ENCODE data around the gene VWA3B. TPM values are rescaled to one million over a fixed set of nuclear protein-coding genes. Genes with fewer than 3 reads are reported as not detected.

Gene VWA3B
- total RNA-seq, 2 donors from 2014 or later: 0.78 TPM; not detected in 1

GRCh38 chr2:98165516-98166071 is 78.6 kb downstream of the VWA3B start:
- no peaks in the 10 kb centered on the region for H3K27me3 ChIP-seq
- H3K36me3 ChIP-seq (replicated peaks in 1 of 2; ENCODE audit: insufficient read depth in 1 of 2, low read depth in 2 of 2): no peaks in the 10 kb centered on the region
- 80 to 84% methylated on average over 5 of the region's 5 CpGs for WGBS, 2 donors
- no peaks in the 10 kb centered on the region for H3K9me3 ChIP-seq
- no peaks in the 10 kb centered on the region for H3K4me1 ChIP-seq
- DNase-seq: no peak
- TF ChIP-seq, protein P1, sequence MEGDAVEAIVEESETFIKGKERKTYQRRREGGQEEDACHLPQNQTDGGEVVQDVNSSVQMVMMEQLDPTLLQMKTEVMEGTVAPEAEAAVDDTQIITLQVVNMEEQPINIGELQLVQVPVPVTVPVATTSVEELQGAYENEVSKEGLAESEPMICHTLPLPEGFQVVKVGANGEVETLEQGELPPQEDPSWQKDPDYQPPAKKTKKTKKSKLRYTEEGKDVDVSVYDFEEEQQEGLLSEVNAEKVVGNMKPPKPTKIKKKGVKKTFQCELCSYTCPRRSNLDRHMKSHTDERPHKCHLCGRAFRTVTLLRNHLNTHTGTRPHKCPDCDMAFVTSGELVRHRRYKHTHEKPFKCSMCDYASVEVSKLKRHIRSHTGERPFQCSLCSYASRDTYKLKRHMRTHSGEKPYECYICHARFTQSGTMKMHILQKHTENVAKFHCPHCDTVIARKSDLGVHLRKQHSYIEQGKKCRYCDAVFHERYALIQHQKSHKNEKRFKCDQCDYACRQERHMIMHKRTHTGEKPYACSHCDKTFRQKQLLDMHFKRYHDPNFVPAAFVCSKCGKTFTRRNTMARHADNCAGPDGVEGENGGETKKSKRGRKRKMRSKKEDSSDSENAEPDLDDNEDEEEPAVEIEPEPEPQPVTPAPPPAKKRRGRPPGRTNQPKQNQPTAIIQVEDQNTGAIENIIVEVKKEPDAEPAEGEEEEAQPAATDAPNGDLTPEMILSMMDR (IDR thresholded peaks at IDR 0.05): no peak
- TF ChIP-seq POLR2A (IDR thresholded peaks at IDR 0.05): no peak
- intact Hi-C loops (cut with DNase I): no loop called here
- no peak for ATAC-seq
- no peak overlapping the region for H3K27ac ChIP-seq
- no peak overlapping the region for H3K4me3 ChIP-seq

DNA sequence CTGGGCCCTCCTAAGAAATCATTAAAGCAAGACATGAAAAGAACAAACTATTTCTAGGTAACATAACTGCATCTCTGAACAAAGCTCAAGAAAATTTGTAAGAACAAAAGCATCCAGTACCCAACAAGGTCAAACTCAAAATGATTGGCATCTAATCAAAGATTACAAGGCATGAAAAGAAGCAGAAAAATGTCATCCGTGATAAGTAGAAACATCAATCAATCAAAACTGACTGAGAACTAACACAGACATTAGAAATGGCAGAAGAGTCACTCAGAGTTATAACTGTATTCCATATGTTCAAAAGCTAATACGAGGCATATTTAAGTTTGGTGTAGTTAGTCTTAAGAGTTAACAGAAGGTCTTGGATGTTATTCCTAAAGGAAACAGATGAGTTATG is 80.9 kb downstream of the VWA3B start:
- Histone ChIP-seq H3K9me3 (no peaks in the 10 kb centered on the region), H3K27me3 (no peaks in the 10 kb centered on the region), H3K27ac (no peak overlapping the region), H3K36me3 (replicated peaks in 1 of 2; ENCODE audit: insufficient read depth in 1 of 2, low read depth in 2 of 2) (no peaks in the 10 kb centered on the region), H3K4me1 (no peaks in the 10 kb centered on the region), H3K4me3 (no peak overlapping the region)
- no peak for TF ChIP-seq POLR2A (IDR thresholded peaks at IDR 0.05)
- intact Hi-C loops (cut with DNase I): no loop called here
- WGBS, 2 donors: 55 to 64% methylated on average over 2 of the region's 2 CpGs
- ATAC-seq (no peak), DNase-seq (no peak)

GRCh38 chr2:98170076-98170475 is 83.1 kb downstream of the VWA3B start:
- TF ChIP-seq POLR2A (IDR thresholded peaks at IDR 0.05): no peak
- TF ChIP-seq, protein P1 (IDR thresholded peaks at IDR 0.05): no peak

GRCh38 chr2:98172150-98172765 is 85.3 kb downstream of the VWA3B start:
- TF ChIP-seq POLR2A (IDR thresholded peaks at IDR 0.05): no peak
- TF ChIP-seq, protein P1 (IDR thresholded peaks at IDR 0.05): no peak
- Histone ChIP-seq H3K4me3 (no peak overlapping the region), H3K9me3 (no peaks in the 10 kb centered on the region), H3K4me1 (no peaks in the 10 kb centered on the region), H3K27ac (no peak overlapping the region), H3K27me3 (no peaks in the 10 kb centered on the region), H3K36me3 (replicated peaks in 1 of 2; ENCODE audit: insufficient read depth in 1 of 2, low read depth in 2 of 2) (no peaks in the 10 kb centered on the region)
- ATAC-seq: no peak
- intact Hi-C loops (cut with DNase I): no loop called here
- DNase-seq: no peak
- 69 to 80% methylated on average over 14 of the region's 14 CpGs for WGBS, 2 donors

More at GRCh38 chr2:98170076-98170475, 83.1 kb downstream of the VWA3B start:
- Histone ChIP-seq H3K27ac (no peak overlapping the region), H3K27me3 (no peaks in the 10 kb centered on the region), H3K36me3 (replicated peaks in 1 of 2; ENCODE audit: insufficient read depth in 1 of 2, low read depth in 2 of 2) (no peaks in the 10 kb centered on the region), H3K4me3 (no peak overlapping the region), H3K9me3 (no peaks in the 10 kb centered on the region), H3K4me1 (no peaks in the 10 kb centered on the region)
- intact Hi-C loops (cut with DNase I): no loop called here
- 64 to 78% methylated on average over 3 of the region's 3 CpGs for WGBS, 2 donors
- ATAC-seq (no peak), DNase-seq (no peak)

DNA sequence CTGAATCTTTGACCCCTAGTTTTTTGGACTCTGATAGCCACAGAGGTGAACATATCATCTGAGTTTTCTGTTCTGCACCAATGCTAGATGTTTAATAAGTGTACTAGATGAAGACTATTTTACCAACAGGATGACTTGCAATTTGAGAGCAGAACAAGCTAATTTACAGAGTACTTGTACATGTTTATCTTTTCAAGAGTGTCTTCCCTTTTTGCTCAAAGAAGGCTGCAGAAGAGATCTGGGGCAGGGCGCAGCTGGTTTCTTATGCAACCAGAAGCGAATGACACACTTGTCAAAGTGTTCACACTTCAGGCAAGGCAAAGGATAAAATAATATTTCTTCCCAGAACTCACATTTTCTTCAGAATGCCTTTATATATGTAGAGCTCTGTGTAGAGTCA is 86.0 kb downstream of the VWA3B start:
- intact Hi-C loops (cut with DNase I): no loop called here
- no peaks in the 10 kb centered on the region for H3K4me1 ChIP-seq
- H3K27me3 ChIP-seq: no peaks in the 10 kb centered on the region
- no peak overlapping the region for H3K4me3 ChIP-seq
- H3K9me3 ChIP-seq: no peaks in the 10 kb centered on the region
- no peak for ATAC-seq
- no peaks in the 10 kb centered on the region for H3K36me3 ChIP-seq (replicated peaks in 1 of 2; ENCODE audit: insufficient read depth in 1 of 2, low read depth in 2 of 2)
- TF ChIP-seq, protein P1 (IDR thresholded peaks at IDR 0.05): no peak
- TF ChIP-seq POLR2A (IDR thresholded peaks at IDR 0.05): no peak
- 86 to 93% methylated on average over 2 of the region's 2 CpGs for whole genome bisulfite sequencing, 2 donors
- DNase-seq: no peak
- H3K27ac ChIP-seq: no peak overlapping the region

All from body of pancreas (tissue), 4 donors.